ENCODE results near the gene ZNF672.

DNA sequence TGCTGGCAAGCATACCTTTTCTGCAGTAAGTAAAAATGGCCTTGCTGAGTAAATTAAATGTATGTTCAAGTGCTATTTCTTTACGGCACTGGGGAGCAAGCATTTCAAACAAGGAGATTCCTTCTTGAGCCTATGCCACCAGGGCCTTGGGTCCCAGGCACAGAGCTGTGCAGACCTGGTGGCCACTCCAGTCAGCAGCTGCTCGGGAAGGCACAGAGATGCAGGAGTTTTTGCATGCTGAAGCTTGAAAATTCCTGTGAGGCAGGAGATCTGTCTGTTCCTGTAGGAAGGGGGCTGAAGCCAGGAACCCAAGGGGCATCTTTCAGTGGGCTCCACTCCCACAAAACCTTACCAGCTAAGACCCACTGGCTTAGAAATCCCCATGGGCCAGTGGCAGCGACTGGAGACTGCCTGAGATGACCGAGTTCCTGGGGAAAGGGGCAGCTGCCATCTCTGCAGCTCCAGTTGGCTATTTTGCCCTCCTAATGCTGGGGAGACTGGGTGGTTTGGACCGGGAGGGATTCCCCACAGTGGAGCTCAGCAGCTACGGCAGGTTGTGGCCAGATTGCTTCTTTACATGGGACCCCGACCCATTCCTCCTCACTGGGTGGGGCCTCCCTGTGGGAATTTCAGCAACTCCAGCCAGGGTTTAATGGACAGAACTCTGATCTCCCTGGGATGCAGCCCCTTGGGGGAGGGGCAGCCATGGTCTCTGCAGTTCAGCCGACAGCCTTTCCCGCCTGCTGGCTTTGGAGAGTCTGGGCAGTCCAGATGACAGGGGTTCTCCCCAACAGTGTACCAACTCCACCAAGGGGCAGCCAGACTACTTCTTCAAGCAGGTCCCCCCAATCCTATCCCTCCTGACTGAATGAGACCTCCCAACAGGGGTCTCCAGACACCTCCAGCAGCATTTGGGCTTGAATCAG is 59.7 kb downstream of the ZNF672 start:
- TF ChIP-seq, protein P1, sequence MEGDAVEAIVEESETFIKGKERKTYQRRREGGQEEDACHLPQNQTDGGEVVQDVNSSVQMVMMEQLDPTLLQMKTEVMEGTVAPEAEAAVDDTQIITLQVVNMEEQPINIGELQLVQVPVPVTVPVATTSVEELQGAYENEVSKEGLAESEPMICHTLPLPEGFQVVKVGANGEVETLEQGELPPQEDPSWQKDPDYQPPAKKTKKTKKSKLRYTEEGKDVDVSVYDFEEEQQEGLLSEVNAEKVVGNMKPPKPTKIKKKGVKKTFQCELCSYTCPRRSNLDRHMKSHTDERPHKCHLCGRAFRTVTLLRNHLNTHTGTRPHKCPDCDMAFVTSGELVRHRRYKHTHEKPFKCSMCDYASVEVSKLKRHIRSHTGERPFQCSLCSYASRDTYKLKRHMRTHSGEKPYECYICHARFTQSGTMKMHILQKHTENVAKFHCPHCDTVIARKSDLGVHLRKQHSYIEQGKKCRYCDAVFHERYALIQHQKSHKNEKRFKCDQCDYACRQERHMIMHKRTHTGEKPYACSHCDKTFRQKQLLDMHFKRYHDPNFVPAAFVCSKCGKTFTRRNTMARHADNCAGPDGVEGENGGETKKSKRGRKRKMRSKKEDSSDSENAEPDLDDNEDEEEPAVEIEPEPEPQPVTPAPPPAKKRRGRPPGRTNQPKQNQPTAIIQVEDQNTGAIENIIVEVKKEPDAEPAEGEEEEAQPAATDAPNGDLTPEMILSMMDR (optimal IDR thresholded peaks at IDR 0.05 in 1 of 3, IDR thresholded peaks at IDR 0.05 in 1 of 3, conservative IDR thresholded peaks at IDR 0.05 in 1 of 3; ENCODE audit: extremely low read depth in 1 of 3, insufficient read depth in 2 of 3, low read length in 3 of 3) = no peak
- no peak for TF ChIP-seq EZH2 (IDR thresholded peaks at IDR 0.05; ENCODE audit: low read length)
